HFF-Myc (cell line): ENCODE data around the gene TPD52L2.

Source experiments
- DNase-seq: peaks from one replicate; pipeline ENCODE4 v3.0.0-alpha.2; 2011; ENCODE audit warnings: low read depth; ENCODE audit errors: extremely low read depth
- H3K4me3 ChIP-seq: replicated peaks from 2 replicates; pipeline ENCODE4 v1.5.1; 2011; ENCODE audit warnings: low read depth, mild to moderate bottlenecking, control low read depth, low read length
- CTCF ChIP-seq: IDR thresholded peaks from 2 replicates; pipeline ENCODE4 v1.5.1; 2012; ENCODE audit warnings: mild to moderate bottlenecking, low read depth, low read length, control low read depth; ENCODE audit errors: missing control alignments

TPD52L2 gene

GRCh38 chr20:63856098-63856511 lies 9.0 kb upstream of the TPD52L2 start:
- no peak for DNase-seq
- TF ChIP-seq CTCF, result no peak
- H3K4me3 ChIP-seq, result no peak overlapping the region

GRCh38 chr20:63857764-63858392 lies 7.2 kb upstream of the TPD52L2 start:
- DNase-seq, result no peak
- no peak overlapping the region for H3K4me3 ChIP-seq
- TF ChIP-seq CTCF, result no peak

GRCh38 chr20:63858393-63859165 lies 6.5 kb upstream of the TPD52L2 start:
- H3K4me3 ChIP-seq, result no peak overlapping the region
- TF ChIP-seq CTCF, result peak; percentile 54
- no peak for DNase-seq

GRCh38 chr20:63859166-63859699 lies 5.8 kb upstream of the TPD52L2 start:
- no peak for DNase-seq
- H3K4me3 ChIP-seq, result no peak overlapping the region
- TF ChIP-seq CTCF, result no peak

GRCh38 chr20:63860325-63861051 lies 4.6 kb upstream of the TPD52L2 start:
- no peak overlapping the region for H3K4me3 ChIP-seq

More at GRCh38 chr20:63860325-63861051, 4.6 kb upstream of the TPD52L2 start:
- DNase-seq, result no peak
- TF ChIP-seq CTCF, result no peak
